ENCODE data around the gene FTCD.
"Not testable (repeated sequence)": the region's sequence is repeated elsewhere in the genome, so short reads cannot be mapped to it uniquely, and the experiment has no call there.

FTCD gene

GRCh38 chr21:46155514-46156377, at the start of gene FTCD:
Gene FTCD, minus strand, starts transcription at chr21:46155579. Its CDS starts 56 bp downstream, at chr21:46155523.
- no peak for DNase-seq (ENCODE audit: low read depth in 2 of 2)

GRCh38 chr21:46205166-46205565, 49.8 kb upstream of the FTCD start:
- DNase-seq (ENCODE audit: low read depth in 2 of 2) = no peak

GRCh38 chr21:46203203-46203600, 47.8 kb upstream of the FTCD start:
- no peak for DNase-seq (ENCODE audit: low read depth in 2 of 2)

- DNase-seq (ENCODE audit: low read depth in 2 of 2) = no peak
Observed at GRCh38 chr21:46202592-46203202, 47.3 kb upstream of the FTCD start.

- DNase-seq (ENCODE audit: low read depth in 2 of 2) = not testable (repeated sequence)
Observed at GRCh38 chr21:46200877-46201803, 45.8 kb upstream of the FTCD start.

GRCh38 chr21:46199436-46200373, 44.3 kb upstream of the FTCD start:
- no peak for DNase-seq (ENCODE audit: low read depth in 2 of 2)

- no peak for DNase-seq (ENCODE audit: low read depth in 2 of 2)
Observed at GRCh38 chr21:46196733-46197132, 41.4 kb upstream of the FTCD start.

GRCh38 chr21:46195595-46196195, 40.3 kb upstream of the FTCD start:
- DNase-seq (ENCODE audit: low read depth in 2 of 2) = no peak

- DNase-seq (ENCODE audit: low read depth in 2 of 2) = no peak
Observed at GRCh38 chr21:46194374-46195334, 39.3 kb upstream of the FTCD start.

GRCh38 chr21:46193829-46194373, 38.5 kb upstream of the FTCD start:
- no peak for DNase-seq (ENCODE audit: low read depth in 2 of 2)

GRCh38 chr21:46191686-46192575, 36.6 kb upstream of the FTCD start:
- no peak for DNase-seq (ENCODE audit: low read depth in 2 of 2)

- no peak for DNase-seq (ENCODE audit: low read depth in 2 of 2)
Observed at GRCh38 chr21:46191257-46191685, 35.9 kb upstream of the FTCD start.

- no peak for DNase-seq (ENCODE audit: low read depth in 2 of 2)
Observed at GRCh38 chr21:46190491-46191131, 35.2 kb upstream of the FTCD start.

GRCh38 chr21:46189959-46190490, 34.6 kb upstream of the FTCD start:
- no peak for DNase-seq (ENCODE audit: low read depth in 2 of 2)

- DNase-seq (ENCODE audit: low read depth in 2 of 2) = no peak
Observed at GRCh38 chr21:46189213-46189958, 34.0 kb upstream of the FTCD start.

All from stimulated activated CD4-positive, alpha-beta T cell treated with anti-CD3 and anti-CD28 coated beads, Interleukin-4, amount 100 ng/mL, for 48 hours (primary cell).